ENCODE data around the gene ZNRF2.

- no peak for TF ChIP-seq FOXP2 (optimal IDR thresholded peaks at IDR 0.05; ENCODE audit: control extremely low read depth, extremely low read length, insufficient read depth)
- TF ChIP-seq EZH2 (IDR thresholded peaks at IDR 0.05): no peak
Measured at GRCh38 chr7:30279653-30279904, 4.8 kb upstream of the ZNRF2 start.

Measured in SK-N-MC (cell line).